H9 (cell line): Measurements from ENCODE around the gene IPO11. TPM values are rescaled to one million over a fixed set of nuclear protein-coding genes. Genes with fewer than 3 reads are reported as not detected.

Source experiments
- DNase-seq: peaks from one replicate; pipeline ENCODE4 v3.0.0-alpha.2; 2017
- H2AFZ ChIP-seq: one replicate; pipeline ENCODE4 v1.6.1; 2013; ENCODE audit warnings: mild to moderate bottlenecking, low read length, control low read depth, moderate library complexity
- H2AK5ac ChIP-seq: 2 replicates; pipeline ENCODE4 v1.6.1; 2013; ENCODE audit warnings: low read length, control low read depth, mixed read lengths; ENCODE audit not compliant: insufficient read length
- H2BK120ac ChIP-seq: one replicate; pipeline ENCODE4 v1.6.1; 2013; ENCODE audit warnings: low read depth, mild to moderate bottlenecking, low read length, control low read depth, inconsistent platforms; ENCODE audit not compliant: poor library complexity, severe bottlenecking
- H2BK12ac ChIP-seq: 2 replicates; pipeline ENCODE4 v1.6.1; 2013; ENCODE audit warnings: low read length, control low read depth, mixed read lengths, low read depth; ENCODE audit not compliant: insufficient read length
- H2BK15ac ChIP-seq: 2 replicates; pipeline ENCODE4 v1.6.1; 2013; ENCODE audit warnings: low read depth, low read length, control low read depth
- H2BK20ac ChIP-seq: one replicate; pipeline ENCODE4 v1.6.1; 2013; ENCODE audit warnings: low read depth, mild to moderate bottlenecking, low read length, control low read depth, inconsistent platforms; ENCODE audit not compliant: poor library complexity, severe bottlenecking
- H2BK5ac ChIP-seq: 2 replicates; pipeline ENCODE4 v1.6.1; 2013; ENCODE audit warnings: low read length, control low read depth, mixed read lengths; ENCODE audit not compliant: insufficient read length
- H3K14ac ChIP-seq: 2 replicates; pipeline ENCODE4 v1.6.1; 2013; ENCODE audit warnings: low read length, control low read depth; ENCODE audit not compliant: insufficient read depth
- H3K18ac ChIP-seq: 2 replicates; pipeline ENCODE4 v1.6.1; 2013; ENCODE audit warnings: low read depth, mild to moderate bottlenecking, mixed read lengths, low read length, control low read depth; ENCODE audit not compliant: insufficient read length
- H3K23ac ChIP-seq: 2 replicates; pipeline ENCODE4 v1.6.1; 2013; ENCODE audit warnings: low read length, control low read depth, mixed read lengths, low read depth; ENCODE audit not compliant: insufficient read length
- H3K23me2 ChIP-seq: 2 replicates; pipeline ENCODE4 v1.6.1; 2013; ENCODE audit warnings: low read depth, mild to moderate bottlenecking, mixed read lengths, low read length, control low read depth; ENCODE audit not compliant: insufficient read length, poor library complexity, severe bottlenecking
- H3K27ac ChIP-seq: 2 replicates; pipeline ENCODE4 v1.5.1; 2013; ENCODE audit warnings: low read length, control low read depth, mixed read lengths, low read depth; ENCODE audit not compliant: insufficient read length
- H3K27me3 ChIP-seq: 2 replicates; pipeline ENCODE4 v1.6.1; 2013; ENCODE audit warnings: low read length, control low read depth, inconsistent platforms; ENCODE audit not compliant: insufficient read depth
- H3K4ac ChIP-seq: 2 replicates; pipeline ENCODE4 v1.6.1; 2013; ENCODE audit warnings: low read depth, mild to moderate bottlenecking, control low read depth, inconsistent platforms, low read length, moderate library complexity
- H3K4me1 ChIP-seq: 2 replicates; pipeline ENCODE4 v1.6.1; 2013; ENCODE audit warnings: low read length, control low read depth, inconsistent platforms; ENCODE audit not compliant: insufficient read depth
- H3K4me2 ChIP-seq: 2 replicates; pipeline ENCODE4 v1.6.1; 2013; ENCODE audit warnings: low read length, control low read depth, mixed read lengths; ENCODE audit not compliant: insufficient read length, insufficient read depth
- H3K56ac ChIP-seq: 2 replicates; pipeline ENCODE4 v1.6.1; 2013; ENCODE audit warnings: low read depth, mild to moderate bottlenecking, mixed read lengths, low read length, control low read depth; ENCODE audit not compliant: insufficient read length
- H3K79me1 ChIP-seq: 2 replicates; pipeline ENCODE4 v1.6.1; 2013; ENCODE audit warnings: low read depth, mild to moderate bottlenecking, moderate library complexity, low read length, control low read depth, inconsistent platforms; ENCODE audit not compliant: insufficient read depth, poor library complexity, severe bottlenecking
- H3K79me2 ChIP-seq: 2 replicates; pipeline ENCODE4 v1.6.1; 2013; ENCODE audit warnings: low read length, control low read depth, inconsistent platforms; ENCODE audit not compliant: insufficient read depth
- H3K9ac ChIP-seq: 2 replicates; pipeline ENCODE4 v1.6.1; 2013; ENCODE audit warnings: low read length, control low read depth, mixed read lengths; ENCODE audit not compliant: insufficient read length; ENCODE audit errors: extremely low read depth
- H3K9me3 ChIP-seq: one replicate; pipeline ENCODE4 v1.6.1; 2013; ENCODE audit warnings: low read depth, low read length, inconsistent platforms; ENCODE audit not compliant: control insufficient read depth
- H3T11ph ChIP-seq: one replicate; pipeline ENCODE4 v1.6.1; 2013; ENCODE audit warnings: mild to moderate bottlenecking, low read length, control low read depth, inconsistent platforms
- H4K20me1 ChIP-seq: one replicate; pipeline ENCODE4 v1.6.1; 2013; ENCODE audit not compliant: control insufficient read depth, insufficient read length, insufficient read depth
- H4K5ac ChIP-seq: 2 replicates; pipeline ENCODE4 v1.6.1; 2013; ENCODE audit warnings: low read depth, mild to moderate bottlenecking, mixed read lengths, low read length, control low read depth; ENCODE audit not compliant: insufficient read length
- H4K8ac ChIP-seq: replicated peaks from 2 replicates; pipeline ENCODE4 v1.6.1; 2013; ENCODE audit warnings: low read length, control low read depth, mixed read lengths, low read depth; ENCODE audit not compliant: insufficient read length
- H4K91ac ChIP-seq: 2 replicates; pipeline ENCODE4 v1.6.1; 2013; ENCODE audit warnings: low read depth, mild to moderate bottlenecking, moderate library complexity, mixed read lengths, low read length, control low read depth; ENCODE audit not compliant: insufficient read length
- H3K27ac Mint-ChIP-seq, 3 experiments: 2 replicates in 2 of 3; 3 replicates in 1 of 3; pipeline ENCODE4 v1.8.0; 2020 to 2021; ENCODE audit warnings: mixed read lengths in 3 of 3, mild to moderate bottlenecking in 1 of 3, moderate library complexity in 1 of 3
- H3K27me3 Mint-ChIP-seq: 2 replicates; pipeline ENCODE4 v1.8.0; 2021; ENCODE audit warnings: low read depth, mild to moderate bottlenecking, moderate library complexity, mixed read lengths
- H3K36me3 Mint-ChIP-seq, 3 experiments: 2 replicates in 2 of 3; 3 replicates in 1 of 3; pipeline ENCODE4 v1.8.0; 2020 to 2021; ENCODE audit warnings: low read depth in 3 of 3, mixed read lengths in 3 of 3; ENCODE audit not compliant: insufficient read depth in 1 of 3
- H3K4me1 Mint-ChIP-seq, 2 experiments: 2 replicates each; pipeline ENCODE4 v1.8.0; 2020; ENCODE audit warnings: mixed read lengths in 2 of 2
- H3K4me3 Mint-ChIP-seq, 2 experiments: 2 replicates in 1 of 2; 3 replicates in 1 of 2; pipeline ENCODE4 v1.8.0; 2020 to 2021; ENCODE audit warnings: mild to moderate bottlenecking in 2 of 2, mixed read lengths in 2 of 2, moderate library complexity in 1 of 2
- H3K9me3 Mint-ChIP-seq, 2 experiments: 2 replicates in 1 of 2; 3 replicates in 1 of 2; pipeline ENCODE4 v1.8.0; 2020; ENCODE audit warnings: mild to moderate bottlenecking in 2 of 2, mixed read lengths in 2 of 2, moderate library complexity in 1 of 2
- CTCF ChIP-seq: fragments of 200-600 bp; sonication (generic); conservative IDR thresholded peaks from 3 replicates; pipeline ENCODE4 v1.8.0; 2021; ENCODE audit warnings: antibody characterized with exemption, mild to moderate bottlenecking
- WGBS: extraction: QIAGEN DNeasy Blood & Tissue Kit; methylation state at CpG from one replicate; pipeline ENCODE4 v1.1.7; 2013; ENCODE audit warnings: missing lambda C conversion rate, low lambda C conversion rate, mixed read lengths; ENCODE audit not compliant: insufficient read length; ENCODE audit errors: extremely low coverage; 5-methylcytosine and 5-hydroxymethylcytosine counted together
- total RNA-seq: library from RNA; stranded (reverse); gene quantifications from 2 replicates; pipeline ENCODE4 v1.2.1, GENCODE V29; 2021

IPO11 gene
- total RNA-seq, 1 experiment from 2014 or later: 63.0 TPM

- Histone ChIP-seq H3K14ac (no peak overlapping the region), H2AFZ (no peak overlapping the region), H2BK12ac (no peak overlapping the region), H3K79me2 (no peaks in the 10 kb centered on the region), H4K91ac (no peak overlapping the region), H3K27ac (no peak overlapping the region), H4K20me1 (no peaks in the 10 kb centered on the region), H4K5ac (no peak overlapping the region), H3K23me2 (no peaks in the 10 kb centered on the region), H3K27me3 (no peaks in the 10 kb centered on the region), H2BK15ac (no peak overlapping the region), H4K8ac (no peak overlapping the region), H3T11ph (no peak overlapping the region), H3K18ac (no peak overlapping the region), H2BK120ac (no peak overlapping the region), H3K9ac (no peak overlapping the region), H3K4me1 (peaks cover 8% of the 10 kb centered on the region; the same call in 1 of the 2 replicates), H3K9me3 (no peaks in the 10 kb centered on the region), H3K4ac (no peak overlapping the region), H2BK5ac (no peak overlapping the region), H3K79me1 (no peaks in the 10 kb centered on the region), H2BK20ac (no peak overlapping the region), H3K4me2 (no peak overlapping the region), H3K56ac (no peak overlapping the region), H2AK5ac (no peak overlapping the region), H3K23ac (no peak overlapping the region)
- TF ChIP-seq CTCF: no peak
- no CpG with 5 or more reads among the region's 1 CpG for WGBS
- no peaks in the 10 kb centered on the region for H3K9me3 Mint-ChIP-seq
- no peak overlapping the region; a peak in 1 of 7 replicates for H3K27ac Mint-ChIP-seq
- H3K4me1 Mint-ChIP-seq: peaks cover 17 to 21% of the 10 kb centered on the region in 2 experiments
- peaks cover 6 to 17% (median 8%) of the 10 kb centered on the region in 3 experiments for H3K36me3 Mint-ChIP-seq
- no peak overlapping the region for H3K4me3 Mint-ChIP-seq
- H3K27me3 Mint-ChIP-seq: no peaks in the 10 kb centered on the region
- no peak for DNase-seq
These were observed 184.1 kb downstream of the IPO11 start for GRCh38 chr5:62596691-62597090.
